Measurements from ENCODE around the gene DTNB. TPM values are rescaled to one million over a fixed set of nuclear protein-coding genes. Genes with fewer than 3 reads are reported as not detected.

DTNB gene
- total and polyA plus RNA-seq, 10 of the 15 experiments (the other 5 are each of a cell fraction or from before 2014, with no cell fraction given), result 4.5 to 30.6 (median 11.9) TPM

GRCh38 chr2:25470806-25471205 is 202.6 kb downstream of the DTNB start:
- Histone ChIP-seq H3K9ac (ENCODE audit: control insufficient read depth, insufficient read depth, low read length) (no peak overlapping the region), H4K20me1 (ENCODE audit: control insufficient read depth, insufficient read depth) (no peaks in the 10 kb centered on the region), H2AFZ (ENCODE audit: control insufficient read depth, low read depth, low read length) (no peak overlapping the region), H3K27ac (ENCODE audit: control insufficient read depth, insufficient read depth) (no peak overlapping the region), H3K36me3 (ENCODE audit: control insufficient read depth in 2 of 2, insufficient read depth in 2 of 2, low read length in 1 of 2) (0 out of 4 replicates have a peak, but pooled peaks cover 0 to 3% of the 10 kb centered on the region in 2 experiments), H3K79me2 (ENCODE audit: control insufficient read depth, insufficient read depth, low read length) (no peaks in the 10 kb centered on the region), H3K4me2 (ENCODE audit: control insufficient read depth, insufficient read depth) (no peak overlapping the region), H3K4me1 (ENCODE audit: control insufficient read depth, insufficient read depth, low read length) (no peaks in the 10 kb centered on the region), H3K9me3 (replicated peaks; ENCODE audit: control insufficient read depth, insufficient read depth, low read length) (peaks cover 4% of the 10 kb centered on the region), H3K27me3 (replicated peaks in 1 of 2; ENCODE audit: control insufficient read depth in 2 of 2, insufficient read depth in 2 of 2, low read length in 1 of 2) (no peaks in the 10 kb centered on the region), H3K4me3 (no peak overlapping the region)
- no TSS peak for BruUV-seq (replicated peaks)
- ChIA-PET POLR2A (interaction anchor here (0.5 to 0.6 kb wide), 4 partner anchors 23 to 105 kb away, joined by 3 to 7 read pairs (median 4); no protein-coding TSS in a partner anchor), SMC1A (ENCODE audit: uncharacterized antibody, unreplicated experiment) (interaction anchor here (1.0 to 1.3 kb wide), 2 partner anchors 14 to 46 kb away, joined by 3 to 4 read pairs; no protein-coding TSS in a partner anchor), RAD21 (ENCODE audit: unreplicated experiment) (no interaction called here), CTCF (interaction anchor here (0.6 kb wide), 1 partner anchor 44 kb away, joined by 4 read pairs; no protein-coding TSS in a partner anchor)
- intact Hi-C loops (cut with micrococcal nuclease; ENCODE audit: unreplicated experiment) (no loop called here), in situ Hi-C loops (cut with MboI) (no loop called here)
- TF ChIP-seq ZNF217 (IDR thresholded peaks at IDR 0.05) (no peak), ZNF687 (IDR thresholded peaks at IDR 0.05) (no peak), WRNIP1 (IDR thresholded peaks at IDR 0.05; ENCODE audit: borderline replicate concordance, low read depth, low read length) (no peak), JUND (IDR thresholded peaks at IDR 0.05; ENCODE audit: low read depth, low read length) (no peak), CTCF (IDR thresholded peaks at IDR 0.05 in 2 of 3, conservative IDR thresholded peaks at IDR 0.05 in 1 of 3; ENCODE audit: control insufficient read depth in 2 of 3, extremely low read depth in 1 of 3, insufficient read depth in 1 of 3, low read depth in 3 of 3, low read length in 3 of 3) (no peak), TCF3 (IDR thresholded peaks at IDR 0.05; ENCODE audit: borderline replicate concordance, insufficient read depth, low read depth, low read length) (no peak), ZNF274 (IDR thresholded peaks at IDR 0.05; ENCODE audit: insufficient read depth, insufficient read length) (no peak), IRF3 (IDR thresholded peaks at IDR 0.05) (no peak), DPF2 (IDR thresholded peaks at IDR 0.05) (no peak), RUNX3 (IDR thresholded peaks at IDR 0.05; ENCODE audit: low read length) (no peak), SMAD5 (IDR thresholded peaks at IDR 0.05; ENCODE audit: low read depth) (no peak), EZH2 (IDR thresholded peaks at IDR 0.05; ENCODE audit: borderline replicate concordance, control insufficient read depth, low read depth, low read length) (no peak), HDGF (IDR thresholded peaks at IDR 0.05) (no peak), POLR2AphosphoS2 (IDR thresholded peaks at IDR 0.05; ENCODE audit: low read depth, low read length) (no peak), NFIC (IDR thresholded peaks at IDR 0.05; ENCODE audit: low read depth, low read length) (no peak), EGR1 (IDR thresholded peaks at IDR 0.05; ENCODE audit: borderline replicate concordance in 1 of 2, low read depth in 2 of 2, low read length in 2 of 2) (no peak), ELK1 (IDR thresholded peaks at IDR 0.05; ENCODE audit: low read depth, low read length) (no peak)
- ATAC-seq (no peak), FAIRE-seq (no peak), DNase-seq (ENCODE audit: low read depth, low spot score) (no peak)
- 92% methylated on average over 3 of the region's 3 CpGs for WGBS (ENCODE audit: insufficient coverage, insufficient replicate concordance, low lambda C conversion rate, missing lambda C conversion rate)

Measured in GM12878 (cell line).